Epithelial cell of proximal tubule (primary cell): ENCODE results near the gene CD200R1L. TPM values are rescaled to one million over a fixed set of nuclear protein-coding genes. Genes with fewer than 3 reads are reported as not detected.

Experiments used
- DNase-seq: peaks from one replicate; pipeline ENCODE4 v3.0.0-alpha.2; 2011; ENCODE audit warnings: low read depth
- H3K4me3 ChIP-seq: 2 replicates; pipeline ENCODE4 v1.5.1; 2011; ENCODE audit warnings: low read depth, mild to moderate bottlenecking, low read length
- total RNA-seq: library from RNA; depleted of rRNA; stranded (reverse); fragments of >200 nt; gene quantifications from 2 replicates; pipeline ENCODE4 v1.2.3, GENCODE V29; 2015
- TF ChIP-seq, protein P1 (sequence below): conservative IDR thresholded peaks from 2 replicates; pipeline ENCODE4 v1.5.1; 2012; ENCODE audit warnings: low read depth, mild to moderate bottlenecking, low read length

CD200R1L gene
- total RNA-seq, 1 donor from 2014 or later: not detected

DNA sequence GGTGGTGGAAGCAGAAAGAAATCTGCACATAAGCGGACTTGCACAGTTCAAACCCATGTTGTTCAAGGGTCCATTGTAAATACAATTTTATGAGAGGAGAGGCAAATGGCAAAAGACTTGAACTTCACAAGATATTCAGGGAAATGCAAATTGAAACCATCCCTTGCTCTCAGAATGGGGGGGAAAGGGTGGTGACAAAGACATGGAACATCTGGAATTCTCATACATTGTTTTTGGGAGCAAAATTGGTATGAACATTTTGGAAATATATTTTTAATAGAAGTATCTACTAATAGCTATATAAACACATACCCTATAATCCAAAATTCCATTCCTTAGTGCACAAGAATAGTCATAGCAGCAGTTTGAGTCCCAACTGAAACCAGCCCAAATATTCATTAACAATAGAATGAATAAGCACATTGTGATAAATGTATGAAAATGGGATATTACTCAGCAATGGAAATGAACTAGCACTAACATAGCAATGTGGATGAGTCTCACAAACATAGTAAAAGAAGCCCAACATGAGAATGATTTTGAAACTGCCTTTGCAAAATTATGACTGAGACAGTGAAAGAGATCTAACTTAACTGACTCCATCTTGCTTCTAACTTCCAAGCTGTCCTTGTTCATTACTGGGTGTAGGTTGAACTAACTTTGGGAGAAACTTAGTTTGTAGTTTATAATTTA is 77.2 kb downstream of the CD200R1L start:
- no peak overlapping the region for H3K4me3 ChIP-seq
- TF ChIP-seq, protein P1, sequence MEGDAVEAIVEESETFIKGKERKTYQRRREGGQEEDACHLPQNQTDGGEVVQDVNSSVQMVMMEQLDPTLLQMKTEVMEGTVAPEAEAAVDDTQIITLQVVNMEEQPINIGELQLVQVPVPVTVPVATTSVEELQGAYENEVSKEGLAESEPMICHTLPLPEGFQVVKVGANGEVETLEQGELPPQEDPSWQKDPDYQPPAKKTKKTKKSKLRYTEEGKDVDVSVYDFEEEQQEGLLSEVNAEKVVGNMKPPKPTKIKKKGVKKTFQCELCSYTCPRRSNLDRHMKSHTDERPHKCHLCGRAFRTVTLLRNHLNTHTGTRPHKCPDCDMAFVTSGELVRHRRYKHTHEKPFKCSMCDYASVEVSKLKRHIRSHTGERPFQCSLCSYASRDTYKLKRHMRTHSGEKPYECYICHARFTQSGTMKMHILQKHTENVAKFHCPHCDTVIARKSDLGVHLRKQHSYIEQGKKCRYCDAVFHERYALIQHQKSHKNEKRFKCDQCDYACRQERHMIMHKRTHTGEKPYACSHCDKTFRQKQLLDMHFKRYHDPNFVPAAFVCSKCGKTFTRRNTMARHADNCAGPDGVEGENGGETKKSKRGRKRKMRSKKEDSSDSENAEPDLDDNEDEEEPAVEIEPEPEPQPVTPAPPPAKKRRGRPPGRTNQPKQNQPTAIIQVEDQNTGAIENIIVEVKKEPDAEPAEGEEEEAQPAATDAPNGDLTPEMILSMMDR: no peak
- DNase-seq: no peak

GRCh38 chr3:112767777-112768176 is 78.9 kb downstream of the CD200R1L start:
- no peak for DNase-seq
- H3K4me3 ChIP-seq: no peak overlapping the region
- TF ChIP-seq, protein P1: no peak

- DNase-seq: no peak
- no peak overlapping the region for H3K4me3 ChIP-seq
- TF ChIP-seq, protein P1: no peak
Measured at GRCh38 chr3:112767177-112767576, 79.5 kb downstream of the CD200R1L start.

Other genes starting within 250 kb of the CD200R1L start
- gene CCDC80, start 205.7 kb downstream of the CD200R1L start, total RNA-seq: 11.6 and 12.2 TPM in 2 replicates
- gene CD200R1, start 128.2 kb upstream of the CD200R1L start, total RNA-seq: not detected in 2 replicates
- gene GTPBP8, start 144.1 kb upstream of the CD200R1L start, total RNA-seq: 33.8 and 39.1 TPM in 2 replicates